GM18861 (cell line): ENCODE measurements around the gene CAMK1D.
A peak's percentile ranks its signal among the peaks of the same experiment; 100 is the strongest.

ENCODE experiments used
- ATAC-seq: cut with Tn5 transposase; IDR thresholded peaks from one replicate; pipeline ENCODE4 v1.9.1; 2021; ENCODE audit not compliant: unreplicated experiment

The CAMK1D gene

GRCh38 chr10:12615296-12616220 is 266.2 kb downstream of the CAMK1D start:
- no peak for ATAC-seq

GRCh38 chr10:12617191-12618175 is 268.1 kb downstream of the CAMK1D start:
- ATAC-seq = no peak

GRCh38 chr10:12622016-12622415 is 272.7 kb downstream of the CAMK1D start:
- no peak for ATAC-seq

GRCh38 chr10:12622691-12623090 is 273.3 kb downstream of the CAMK1D start:
- no peak for ATAC-seq

- no peak for ATAC-seq
Observed at GRCh38 chr10:12625393-12626023, 276.2 kb downstream of the CAMK1D start.

GRCh38 chr10:12628153-12628552 is 278.8 kb downstream of the CAMK1D start:
- peak; percentile 84 for ATAC-seq

- no peak for ATAC-seq
Observed at GRCh38 chr10:12628964-12629766, 279.8 kb downstream of the CAMK1D start.

GRCh38 chr10:12629767-12630165 is 280.4 kb downstream of the CAMK1D start:
- no peak for ATAC-seq

GRCh38 chr10:12631216-12631615 is 281.9 kb downstream of the CAMK1D start:
- no peak for ATAC-seq

GRCh38 chr10:12631787-12632562 is 282.6 kb downstream of the CAMK1D start:
- ATAC-seq = no peak

- ATAC-seq = no peak
Observed at GRCh38 chr10:12633776-12634620, 284.7 kb downstream of the CAMK1D start.

- ATAC-seq = no peak
Observed at GRCh38 chr10:12634621-12634931, 285.2 kb downstream of the CAMK1D start.

GRCh38 chr10:12635127-12635541 is 285.8 kb downstream of the CAMK1D start:
- no peak for ATAC-seq

GRCh38 chr10:12636571-12636970 is 287.2 kb downstream of the CAMK1D start:
- no peak for ATAC-seq

- ATAC-seq = no peak
Observed at GRCh38 chr10:12637649-12638048, 288.3 kb downstream of the CAMK1D start.

GRCh38 chr10:12638103-12638502 is 288.8 kb downstream of the CAMK1D start:
- ATAC-seq = no peak

- no peak for ATAC-seq
Observed at GRCh38 chr10:12638781-12639180, 289.4 kb downstream of the CAMK1D start.

GRCh38 chr10:12639996-12640944 is 290.9 kb downstream of the CAMK1D start:
- ATAC-seq = no peak
